GM23248 (cell line): Measurements from ENCODE around the gene NOTCH2.

ENCODE experiments used
- EZH2 ChIP-seq: fragments of 200-600 bp; sonication (generic); IDR thresholded peaks from 2 replicates; pipeline ENCODE4 v1.6.1; 2018; ENCODE audit warnings: antibody characterized with exemption, mild to moderate bottlenecking; ENCODE audit not compliant: insufficient read depth, poor library complexity, severe bottlenecking
- EZH2phosphoT487 ChIP-seq: fragments of 200-600 bp; sonication (generic); IDR thresholded peaks from 2 replicates; pipeline ENCODE4 v1.6.1; 2018; ENCODE audit warnings: antibody characterized with exemption, moderate library complexity, mild to moderate bottlenecking, low read depth; ENCODE audit not compliant: insufficient read depth

GRCh38 chr1:119871881-119872280, 197.6 kb downstream of the NOTCH2 start:
- TF ChIP-seq EZH2 (no peak), EZH2phosphoT487 (no peak)
